GM18868 (cell line): Measurements from ENCODE around the gene PLEKHA1.

Experiments used
- ATAC-seq: cut with Tn5 transposase; IDR thresholded peaks from one replicate; pipeline ENCODE4 v1.9.1; 2021; ENCODE audit warnings: mild to moderate bottlenecking, moderate library complexity; ENCODE audit not compliant: unreplicated experiment

The PLEKHA1 gene

GRCh38 chr10:122375679-122376160, 1.2 kb downstream of the PLEKHA1 start:
- ATAC-seq, result no peak

- no peak for ATAC-seq
Observed at GRCh38 chr10:122376364-122376961, 2.0 kb downstream of the PLEKHA1 start.

- ATAC-seq, result no peak
Observed at GRCh38 chr10:122379041-122379440, 4.5 kb downstream of the PLEKHA1 start.

- ATAC-seq, result no peak
Observed at GRCh38 chr10:122379537-122379936, 5.0 kb downstream of the PLEKHA1 start.

- ATAC-seq, result no peak
Observed at GRCh38 chr10:122380703-122381102, 6.2 kb downstream of the PLEKHA1 start.

- no peak for ATAC-seq
Observed at GRCh38 chr10:122381680-122382079, 7.2 kb downstream of the PLEKHA1 start.

GRCh38 chr10:122386514-122386913, 12.0 kb downstream of the PLEKHA1 start:
- ATAC-seq, result no peak

DNA sequence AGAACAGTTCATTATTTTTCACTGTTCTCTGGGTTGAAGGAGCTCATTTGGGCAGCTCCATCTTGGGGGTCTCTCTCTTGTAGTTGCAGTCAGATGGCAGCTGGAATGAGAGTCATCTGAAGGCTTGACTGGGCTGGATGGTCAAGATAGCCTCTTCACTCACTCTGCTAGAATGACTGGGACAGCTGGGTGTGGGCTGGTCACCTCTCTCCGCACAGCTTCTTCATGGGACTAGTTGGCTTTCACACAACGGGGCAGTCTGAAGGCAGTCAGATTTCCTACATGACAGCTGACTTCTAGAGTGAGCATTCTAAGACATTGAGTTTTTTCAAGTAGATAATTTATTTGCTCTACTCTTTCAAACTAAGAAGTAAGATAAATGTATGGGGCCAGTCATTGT, 13.1 kb downstream of the PLEKHA1 start:
- ATAC-seq, result no peak

DNA sequence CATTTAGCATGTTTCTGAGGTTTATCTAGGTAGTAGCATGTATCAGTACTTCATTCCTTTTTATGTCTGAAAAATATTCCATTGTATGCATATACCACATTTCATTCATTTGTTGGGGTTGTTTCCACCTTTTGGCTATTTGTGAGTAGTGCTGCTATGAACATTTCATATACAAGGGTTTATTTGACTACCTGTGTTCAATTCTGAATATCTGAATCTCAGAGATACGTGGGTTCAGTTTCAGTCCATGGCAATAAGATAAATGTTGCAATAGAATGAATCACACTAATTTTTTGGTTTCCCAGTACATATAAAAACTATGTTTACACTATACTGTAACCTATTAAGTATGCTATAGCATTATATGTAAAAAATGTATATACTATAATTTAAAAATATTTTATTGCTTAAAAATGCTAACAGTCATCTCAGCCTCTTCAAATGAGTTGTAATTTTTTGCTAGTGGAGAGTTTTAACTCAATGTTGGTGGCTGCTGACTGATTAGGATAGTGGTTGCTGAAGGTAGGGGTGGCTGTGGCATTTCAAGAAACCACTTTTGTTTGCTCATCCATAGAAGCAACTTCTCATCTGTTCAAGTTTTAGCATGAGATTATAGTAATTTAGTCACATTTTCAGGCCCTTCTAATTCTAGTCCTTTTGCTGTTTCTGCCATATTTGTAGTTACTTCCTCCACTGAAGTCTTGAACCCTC, 13.9 kb downstream of the PLEKHA1 start:
- no peak for ATAC-seq

DNA sequence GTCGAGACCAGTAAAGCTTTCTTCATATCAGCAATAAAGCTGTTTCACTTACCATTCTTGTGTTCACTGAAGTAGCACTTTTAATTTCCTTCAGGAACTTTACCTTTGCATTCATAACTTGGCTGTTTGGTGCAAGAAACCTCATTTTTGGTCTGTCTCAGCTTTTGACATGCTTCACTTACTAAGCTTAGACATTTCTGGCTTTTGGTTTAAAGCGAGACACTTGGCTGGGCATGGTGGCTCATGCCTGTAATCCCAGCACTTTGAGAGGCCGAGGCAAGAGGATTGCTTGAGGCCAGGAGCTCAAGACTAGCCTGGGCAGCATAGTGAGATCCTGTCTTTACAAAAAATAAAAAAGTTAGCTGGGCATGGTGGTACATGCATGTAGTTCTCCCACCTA, 15.8 kb downstream of the PLEKHA1 start:
- no peak for ATAC-seq

- ATAC-seq, result no peak
Observed at GRCh38 chr10:122390679-122391078, 16.2 kb downstream of the PLEKHA1 start.

DNA sequence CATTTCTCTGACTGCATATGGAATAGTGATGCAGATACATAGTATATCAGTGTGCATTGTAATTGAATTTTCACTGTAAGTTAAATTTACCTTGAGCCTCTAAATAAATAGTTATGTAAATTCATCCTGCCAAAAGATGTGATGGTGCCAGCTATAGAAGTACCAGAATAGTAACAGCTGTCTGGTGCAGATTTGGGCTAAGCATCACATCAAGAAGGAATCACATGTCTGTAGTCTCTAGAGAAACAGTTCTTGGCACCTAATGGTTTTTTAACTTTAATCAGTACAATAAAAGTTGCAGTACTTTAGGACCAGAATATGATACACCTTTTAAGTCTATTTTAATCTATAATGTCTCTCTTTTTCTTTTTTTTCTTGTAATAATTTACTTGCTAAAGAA, 17.4 kb downstream of the PLEKHA1 start:
- ATAC-seq, result no peak

GRCh38 chr10:122392835-122393234, 18.3 kb downstream of the PLEKHA1 start:
- ATAC-seq, result no peak

DNA sequence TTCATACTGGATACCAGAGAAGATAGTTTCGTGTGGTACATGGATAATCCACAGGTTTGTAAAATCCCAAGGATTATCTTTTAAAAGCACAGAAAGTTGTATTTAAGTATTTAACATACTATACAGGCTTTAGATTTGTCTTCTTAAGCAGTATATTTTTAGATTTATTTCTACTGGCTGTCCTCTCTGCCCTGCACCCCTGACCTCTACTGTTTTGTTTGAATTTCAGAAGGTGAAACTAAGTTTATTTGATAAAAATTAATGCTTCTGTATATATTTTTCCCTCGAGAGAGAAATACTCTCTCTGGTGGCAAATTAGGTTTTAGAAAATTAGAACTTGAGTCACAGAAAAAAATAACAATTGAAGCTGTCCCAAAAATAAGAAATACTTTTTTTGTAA, 18.8 kb downstream of the PLEKHA1 start:
- ATAC-seq, result no peak

GRCh38 chr10:122402548-122403131, 28.1 kb downstream of the PLEKHA1 start:
- ATAC-seq, result no peak

GRCh38 chr10:122404576-122404975, 30.1 kb downstream of the PLEKHA1 start:
- no peak for ATAC-seq

DNA sequence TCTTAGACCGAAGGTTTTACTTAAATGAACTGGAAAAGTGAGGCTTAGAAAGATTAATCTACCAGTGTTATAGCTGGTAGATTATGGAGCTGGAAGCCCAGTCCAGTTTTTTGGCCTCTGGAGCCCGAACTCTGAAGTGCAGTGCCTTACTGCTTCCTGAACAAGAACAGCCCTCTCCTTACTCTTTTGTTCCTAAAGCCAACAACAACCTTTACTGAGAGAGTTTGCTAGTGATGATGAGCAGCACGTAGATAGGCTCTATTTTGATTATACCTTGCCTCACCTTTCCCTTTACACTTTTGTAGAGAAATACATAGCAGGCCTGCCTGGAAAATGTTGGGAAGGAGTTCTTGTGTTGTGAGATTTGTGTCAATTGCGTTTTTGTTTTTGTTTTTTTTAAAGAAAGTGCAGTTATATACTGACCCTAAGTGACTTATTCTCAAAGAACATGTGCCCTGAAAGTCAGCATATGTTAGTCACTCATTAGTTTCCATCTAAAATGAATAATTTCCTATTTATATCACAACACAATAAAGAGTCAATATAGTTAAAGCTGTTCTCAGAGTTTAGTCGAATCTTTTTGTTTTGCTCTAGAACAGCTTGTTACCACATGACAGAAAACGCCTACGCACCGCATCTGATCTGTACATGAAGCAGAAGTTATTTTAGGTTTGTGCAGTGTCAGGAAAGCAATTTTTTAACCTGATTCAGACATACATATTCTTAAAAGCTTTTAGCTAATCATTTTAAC, 33.0 kb downstream of the PLEKHA1 start:
- ATAC-seq, result no peak

DNA sequence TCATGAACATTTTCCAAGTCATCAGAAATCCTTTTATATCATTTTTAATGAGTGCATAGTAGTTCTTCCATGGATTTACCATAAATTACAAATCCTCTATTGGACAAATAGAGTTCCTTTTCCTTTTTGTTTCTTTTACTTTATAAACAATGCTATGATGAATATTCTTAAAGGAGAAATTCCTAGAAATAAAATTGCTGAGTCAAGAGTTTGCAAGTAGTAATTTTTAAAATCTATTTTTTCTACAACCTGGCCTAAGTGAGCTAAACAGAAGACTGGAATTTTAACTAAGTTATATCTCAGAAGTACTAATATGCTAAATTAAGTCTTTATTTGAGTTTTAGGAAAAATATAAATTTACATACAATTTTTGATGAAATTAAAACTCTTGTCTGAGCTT, 38.8 kb downstream of the PLEKHA1 start:
- ATAC-seq, result no peak

- no peak for ATAC-seq
Observed at GRCh38 chr10:122417667-122418066, 43.2 kb downstream of the PLEKHA1 start.

- no peak for ATAC-seq
Observed at GRCh38 chr10:122419016-122419415, 44.5 kb downstream of the PLEKHA1 start.

GRCh38 chr10:122419876-122420623, 45.5 kb downstream of the PLEKHA1 start:
- ATAC-seq, result no peak
